AML-193 (cell line): ENCODE results near the gene EXOSC5.
"Not testable (repeated sequence)": the region's sequence is repeated elsewhere in the genome, so short reads cannot be mapped to it uniquely, and the experiment has no call there.

Source experiments
- DNase-seq, 2 experiments: peaks; one replicate each; lab custom pipeline; 2025; lab: John Stamatoyannopoulos, UW

Gene EXOSC5

GRCh38 chr19:41366089-41366488 lies 31.1 kb downstream of the EXOSC5 start:
- DNase-seq = no peak

GRCh38 chr19:41364524-41365391 lies 32.4 kb downstream of the EXOSC5 start:
- peak; percentile 65 to 74 for DNase-seq

- peak; percentile 97 for DNase-seq
Observed at GRCh38 chr19:41363753-41364523, 33.2 kb downstream of the EXOSC5 start, which contains the start of gene B9D2. B9D2 (minus strand) TSS chr19:41364149; CDS start chr19:41363519, 630 bp downstream.

- no peak for DNase-seq
Observed at GRCh38 chr19:41363371-41363752, 33.8 kb downstream of the EXOSC5 start.

- DNase-seq = no peak
Observed at GRCh38 chr19:41362143-41362847, 34.9 kb downstream of the EXOSC5 start.

- no peak for DNase-seq
Observed at GRCh38 chr19:41359741-41360140, 37.4 kb downstream of the EXOSC5 start.

- no peak for DNase-seq
Observed at GRCh38 chr19:41357746-41358145, 39.4 kb downstream of the EXOSC5 start.

GRCh38 chr19:41356984-41357739 lies 40.0 kb downstream of the EXOSC5 start:
- no peak for DNase-seq

GRCh38 chr19:41355802-41356201 lies 41.4 kb downstream of the EXOSC5 start:
- DNase-seq = no peak

- no peak for DNase-seq
Observed at GRCh38 chr19:41355035-41355434, 42.1 kb downstream of the EXOSC5 start.

- no peak for DNase-seq
Observed at GRCh38 chr19:41354343-41354953, 42.7 kb downstream of the EXOSC5 start.

GRCh38 chr19:41353466-41354342 lies 43.5 kb downstream of the EXOSC5 start, which contains the start of gene TGFB1:
TGFB1 (minus strand) TSS chr19:41353922; CDS start chr19:41353044, 878 bp downstream.
- peak; percentile 80 to 82 for DNase-seq

GRCh38 chr19:41352609-41353465 lies 44.3 kb downstream of the EXOSC5 start:
- DNase-seq = peak; percentile 54 to 58

GRCh38 chr19:41352279-41352608 lies 44.9 kb downstream of the EXOSC5 start:
- no peak for DNase-seq

GRCh38 chr19:41351339-41352245 lies 45.6 kb downstream of the EXOSC5 start:
- DNase-seq = peak; percentile 66 to 76

- DNase-seq = no peak
Observed at GRCh38 chr19:41350735-41351338, 46.3 kb downstream of the EXOSC5 start.

GRCh38 chr19:41346916-41347315 lies 50.2 kb downstream of the EXOSC5 start:
- DNase-seq = not testable (repeated sequence)

GRCh38 chr19:41344162-41344561 lies 53.0 kb downstream of the EXOSC5 start:
- DNase-seq = no peak
